Bronchial epithelial cell (primary cell): ENCODE measurements around the gene KCNG2. TPM values are rescaled to one million over a fixed set of nuclear protein-coding genes. Genes with fewer than 3 reads are reported as not detected.

Source experiments
- DNase-seq: peaks from one replicate; pipeline ENCODE4 v3.0.0-alpha.2; 2010; ENCODE audit warnings: low read depth
- FAIRE-seq: peaks from 2 replicates; lab custom pipeline; 2011; peaks lifted over from hg19 to GRCh38; lab: Jason Lieb, UNC
- H3K27me3 ChIP-seq: 2 replicates; pipeline ENCODE4 v1.5.1; 2011; ENCODE audit warnings: low read length; ENCODE audit not compliant: control insufficient read depth, insufficient read depth
- H3K36me3 ChIP-seq: 2 replicates; pipeline ENCODE4 v1.5.1; 2011; ENCODE audit warnings: low read length; ENCODE audit not compliant: control insufficient read depth, insufficient read depth
- H3K4me3 ChIP-seq: 2 replicates; pipeline ENCODE4 v1.5.1; 2011; ENCODE audit warnings: mild to moderate bottlenecking, low read depth, low read length, control low read depth
- total RNA-seq: library from RNA; depleted of rRNA; stranded (reverse); fragments of >200 nt; gene quantifications from 2 replicates; pipeline ENCODE4 v1.2.1, GENCODE V29; 2014
- TF ChIP-seq, protein P1 (sequence below): IDR thresholded peaks from 2 replicates; pipeline ENCODE4 v1.5.1; 2011; ENCODE audit warnings: mild to moderate bottlenecking, moderate library complexity, low read length, control low read depth, inconsistent platforms; ENCODE audit not compliant: insufficient read depth, severe bottlenecking

KCNG2 gene
- total RNA-seq, 1 donor from 2014 or later = not detected

- Histone ChIP-seq H3K4me3 (no peak overlapping the region), H3K36me3 (no peaks in the 10 kb centered on the region), H3K27me3 (no peaks in the 10 kb centered on the region)
- no peak for DNase-seq
- TF ChIP-seq, protein P1, sequence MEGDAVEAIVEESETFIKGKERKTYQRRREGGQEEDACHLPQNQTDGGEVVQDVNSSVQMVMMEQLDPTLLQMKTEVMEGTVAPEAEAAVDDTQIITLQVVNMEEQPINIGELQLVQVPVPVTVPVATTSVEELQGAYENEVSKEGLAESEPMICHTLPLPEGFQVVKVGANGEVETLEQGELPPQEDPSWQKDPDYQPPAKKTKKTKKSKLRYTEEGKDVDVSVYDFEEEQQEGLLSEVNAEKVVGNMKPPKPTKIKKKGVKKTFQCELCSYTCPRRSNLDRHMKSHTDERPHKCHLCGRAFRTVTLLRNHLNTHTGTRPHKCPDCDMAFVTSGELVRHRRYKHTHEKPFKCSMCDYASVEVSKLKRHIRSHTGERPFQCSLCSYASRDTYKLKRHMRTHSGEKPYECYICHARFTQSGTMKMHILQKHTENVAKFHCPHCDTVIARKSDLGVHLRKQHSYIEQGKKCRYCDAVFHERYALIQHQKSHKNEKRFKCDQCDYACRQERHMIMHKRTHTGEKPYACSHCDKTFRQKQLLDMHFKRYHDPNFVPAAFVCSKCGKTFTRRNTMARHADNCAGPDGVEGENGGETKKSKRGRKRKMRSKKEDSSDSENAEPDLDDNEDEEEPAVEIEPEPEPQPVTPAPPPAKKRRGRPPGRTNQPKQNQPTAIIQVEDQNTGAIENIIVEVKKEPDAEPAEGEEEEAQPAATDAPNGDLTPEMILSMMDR = no peak
- no peak for FAIRE-seq
Observed at GRCh38 chr18:79770826-79771225, 26.9 kb upstream of the KCNG2 start.

GRCh38 chr18:79771446-79772107, 26.2 kb upstream of the KCNG2 start:
- DNase-seq (no peak), FAIRE-seq (no peak)
- H3K4me3 ChIP-seq = no peak overlapping the region
- TF ChIP-seq, protein P1 = no peak
- no peaks in the 10 kb centered on the region for H3K36me3 ChIP-seq
- no peaks in the 10 kb centered on the region for H3K27me3 ChIP-seq

DNA sequence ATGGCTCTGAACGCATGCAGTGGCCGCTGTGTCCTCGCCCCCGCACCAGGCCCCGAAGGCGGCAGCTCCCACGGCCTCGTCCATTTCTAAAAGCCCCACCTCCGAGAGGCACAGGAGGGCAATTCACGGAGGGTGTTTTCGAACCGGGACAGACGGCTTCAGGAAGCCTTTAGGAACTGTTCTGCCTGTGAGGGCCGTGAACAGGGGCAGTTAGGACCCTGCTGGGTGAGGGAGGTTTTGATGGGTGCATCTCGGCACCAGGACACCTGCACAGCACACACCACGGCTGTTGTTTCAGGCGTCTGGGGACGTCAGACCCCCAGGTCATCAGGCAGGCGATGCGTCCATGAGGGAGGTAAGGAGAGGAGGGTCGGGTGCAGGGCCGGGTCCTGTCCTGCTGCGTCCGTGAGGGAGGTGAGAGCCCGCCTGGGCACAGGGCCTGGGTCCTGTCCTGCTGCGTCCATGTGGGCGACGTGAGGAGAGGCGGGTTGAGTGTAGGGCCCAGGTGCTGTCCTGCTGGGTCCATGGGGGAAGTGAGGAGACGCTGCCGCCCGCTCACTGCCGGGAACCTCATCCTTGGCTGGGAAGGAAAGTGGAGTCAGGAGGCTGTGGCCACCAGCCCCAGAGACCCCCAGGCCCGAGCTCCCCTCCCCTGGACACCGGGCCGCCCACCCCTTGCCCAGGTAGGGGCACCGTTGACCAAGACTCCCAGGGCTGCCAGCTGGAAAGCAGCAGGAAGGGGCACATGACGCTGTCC, 25.5 kb upstream of the KCNG2 start:
- FAIRE-seq = no peak

DNA sequence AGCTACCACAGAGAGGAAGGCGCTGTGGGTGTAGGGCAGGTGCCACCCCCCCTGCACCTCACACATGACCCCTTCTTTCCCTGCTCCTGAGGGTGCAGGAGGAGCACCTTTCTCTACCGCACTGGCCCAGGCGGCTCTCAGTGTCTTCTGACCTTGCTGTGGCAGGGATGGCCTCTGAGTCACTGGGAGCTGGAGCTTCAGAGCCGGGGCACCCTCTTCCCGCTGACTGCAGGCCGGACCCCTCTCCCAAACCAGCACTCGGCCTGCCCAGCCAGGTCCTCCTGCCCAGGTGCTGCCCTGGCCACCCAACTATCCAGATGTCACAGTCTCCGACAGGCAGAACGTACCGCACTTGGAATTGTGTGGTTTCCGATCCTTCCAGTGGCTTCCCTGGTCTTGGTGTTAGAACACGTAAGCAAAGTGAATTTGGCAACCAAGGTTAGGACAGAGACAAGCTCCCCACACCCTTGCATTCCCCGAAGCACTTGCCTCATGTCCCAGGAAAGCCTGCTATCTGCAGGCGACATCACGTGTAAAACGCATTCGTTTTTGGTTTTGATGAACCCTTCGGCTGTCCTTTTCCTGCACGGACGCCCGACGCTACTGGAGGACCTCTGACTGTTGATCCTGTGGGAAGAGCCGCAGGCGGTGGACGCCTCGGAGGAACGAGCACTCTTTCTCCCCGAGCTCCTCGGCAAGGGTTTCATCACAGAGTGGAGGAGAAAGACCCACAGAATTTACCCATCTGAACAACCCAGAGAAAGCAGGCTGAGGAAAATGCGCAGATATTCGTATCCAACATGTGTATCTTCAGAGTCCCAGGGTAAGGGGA, 24.7 kb upstream of the KCNG2 start:
- TF ChIP-seq, protein P1 = no peak
- Histone ChIP-seq H3K36me3 (no peaks in the 10 kb centered on the region), H3K27me3 (no peaks in the 10 kb centered on the region), H3K4me3 (no peak overlapping the region)
- DNase-seq = no peak
- FAIRE-seq = no peak

More for the DNA sequence above, 25.5 kb upstream of the KCNG2 start:
- Histone ChIP-seq H3K36me3 (no peaks in the 10 kb centered on the region), H3K4me3 (no peak overlapping the region), H3K27me3 (no peaks in the 10 kb centered on the region)
- DNase-seq = no peak
- TF ChIP-seq, protein P1 = no peak

DNA sequence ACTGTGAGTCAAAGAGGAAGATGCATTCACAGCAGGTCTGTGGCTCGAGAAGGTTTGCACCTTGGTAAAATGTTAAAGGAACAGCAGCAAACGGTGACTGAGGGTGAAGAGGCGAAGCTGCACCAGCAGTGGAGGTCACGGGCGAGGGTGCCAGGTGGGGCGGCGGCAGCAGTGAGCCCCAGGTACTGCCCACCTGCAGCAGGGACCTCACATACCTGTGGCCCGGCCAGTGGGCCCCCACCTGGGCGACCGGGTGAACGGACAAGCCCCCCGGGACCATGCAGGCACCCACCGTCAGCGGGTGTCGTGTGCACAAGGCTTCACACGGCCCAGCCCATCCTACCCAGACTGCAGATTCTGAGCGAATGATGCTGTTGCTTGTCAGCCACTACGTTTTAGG, 23.6 kb upstream of the KCNG2 start:
- no peaks in the 10 kb centered on the region for H3K27me3 ChIP-seq
- TF ChIP-seq, protein P1 = no peak
- FAIRE-seq (no peak), DNase-seq (no peak)
- H3K4me3 ChIP-seq = no peak overlapping the region
- H3K36me3 ChIP-seq = no peaks in the 10 kb centered on the region
